Erythroblast (primary cell): ENCODE data around the gene PLXND1.

Source experiments
- GATA1 ChIP-seq: IDR thresholded peaks from 2 replicates; pipeline ENCODE4 v1.6.1; 2011; ENCODE audit warnings: low read depth, mild to moderate bottlenecking, control low read depth, low read length, moderate library complexity
- POLR2A ChIP-seq: IDR thresholded peaks from 2 replicates; pipeline ENCODE4 v1.6.1; 2011; ENCODE audit warnings: mild to moderate bottlenecking, low read length

DNA sequence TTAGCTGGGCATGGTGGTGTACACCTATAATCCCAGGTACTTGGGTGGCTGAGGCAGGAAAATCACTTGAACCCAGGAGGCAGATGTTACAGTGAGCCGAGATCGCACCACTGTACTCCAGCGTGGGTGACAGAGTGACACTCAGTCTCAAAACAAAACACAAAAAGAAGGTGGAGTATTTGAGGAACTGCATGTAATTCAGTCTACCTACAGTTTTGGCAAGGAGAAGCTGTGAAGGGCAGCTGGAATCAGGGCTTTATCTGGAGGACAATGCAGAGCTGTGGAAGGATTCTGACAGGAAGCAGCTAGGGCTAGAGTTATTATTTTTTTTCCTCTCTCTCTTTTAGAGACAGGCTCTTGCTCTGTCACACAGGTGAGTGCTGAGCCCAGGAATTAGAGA, 56.7 kb downstream of the PLXND1 start:
- no peak for TF ChIP-seq POLR2A
- TF ChIP-seq GATA1: no peak
